HG02610 (cell line): ENCODE measurements around the gene COIL.
A peak's percentile ranks its signal among the peaks of the same experiment; 100 is the strongest.
"Not testable (repeated sequence)": the region's sequence is repeated elsewhere in the genome, so short reads cannot be mapped to it uniquely, and the experiment has no call there.

Source experiments
- ATAC-seq: cut with Tn5 transposase; IDR thresholded peaks from one replicate; pipeline ENCODE4 v1.9.1; 2021; ENCODE audit warnings: mild to moderate bottlenecking, moderate library complexity; ENCODE audit not compliant: unreplicated experiment

COIL gene

DNA sequence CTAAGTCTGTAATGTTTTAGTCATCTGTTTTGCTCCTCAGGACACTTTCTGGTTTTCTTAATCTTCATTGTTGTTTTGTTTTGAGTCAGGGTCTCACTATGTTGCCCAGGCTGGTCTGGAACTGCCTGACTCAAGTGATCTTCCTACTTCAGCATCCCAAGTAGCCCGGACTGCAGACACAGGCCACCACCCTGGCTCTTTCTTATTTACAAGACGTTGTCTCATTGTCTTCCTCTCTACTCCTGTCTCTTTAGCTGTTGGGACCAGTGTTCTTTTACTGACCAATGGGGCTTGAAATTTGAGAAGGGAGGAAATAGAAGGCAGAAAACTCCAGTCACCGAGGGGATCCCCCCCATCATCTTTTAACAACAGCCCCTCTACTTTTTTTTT, 18.2 kb upstream of the COIL start:
- ATAC-seq, result no peak

DNA sequence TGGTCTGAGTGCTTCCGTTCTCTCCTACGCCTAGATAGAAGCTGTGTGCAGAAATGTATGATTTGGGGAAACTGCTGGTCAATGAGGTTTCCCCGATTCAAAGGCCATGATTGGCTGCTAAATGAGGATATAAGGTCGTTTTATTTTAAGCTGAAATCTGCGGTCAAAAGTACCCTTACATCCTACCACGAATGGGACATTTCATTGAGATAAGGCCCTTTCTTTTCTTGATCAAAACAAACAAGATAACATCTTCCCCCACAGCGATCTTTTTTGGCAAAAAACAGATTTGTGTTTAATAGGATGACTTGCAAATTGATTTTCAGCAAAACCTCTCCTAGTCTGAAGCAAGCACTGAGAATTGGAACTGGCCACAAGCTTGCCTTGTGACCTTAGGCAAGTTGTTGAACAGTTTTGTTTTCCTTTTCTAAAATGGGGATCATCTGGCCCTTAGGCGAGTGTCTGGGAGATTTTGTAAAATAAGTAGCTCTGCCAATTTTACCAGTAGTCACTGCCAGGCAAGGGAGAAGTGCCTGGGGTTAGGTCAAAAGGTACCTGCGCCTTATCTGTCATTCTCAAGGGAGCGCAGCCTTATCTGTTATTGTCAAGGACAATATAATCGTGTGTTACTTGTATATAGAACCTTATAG, 17.7 kb upstream of the COIL start:
- peak; percentile 15 for ATAC-seq

DNA sequence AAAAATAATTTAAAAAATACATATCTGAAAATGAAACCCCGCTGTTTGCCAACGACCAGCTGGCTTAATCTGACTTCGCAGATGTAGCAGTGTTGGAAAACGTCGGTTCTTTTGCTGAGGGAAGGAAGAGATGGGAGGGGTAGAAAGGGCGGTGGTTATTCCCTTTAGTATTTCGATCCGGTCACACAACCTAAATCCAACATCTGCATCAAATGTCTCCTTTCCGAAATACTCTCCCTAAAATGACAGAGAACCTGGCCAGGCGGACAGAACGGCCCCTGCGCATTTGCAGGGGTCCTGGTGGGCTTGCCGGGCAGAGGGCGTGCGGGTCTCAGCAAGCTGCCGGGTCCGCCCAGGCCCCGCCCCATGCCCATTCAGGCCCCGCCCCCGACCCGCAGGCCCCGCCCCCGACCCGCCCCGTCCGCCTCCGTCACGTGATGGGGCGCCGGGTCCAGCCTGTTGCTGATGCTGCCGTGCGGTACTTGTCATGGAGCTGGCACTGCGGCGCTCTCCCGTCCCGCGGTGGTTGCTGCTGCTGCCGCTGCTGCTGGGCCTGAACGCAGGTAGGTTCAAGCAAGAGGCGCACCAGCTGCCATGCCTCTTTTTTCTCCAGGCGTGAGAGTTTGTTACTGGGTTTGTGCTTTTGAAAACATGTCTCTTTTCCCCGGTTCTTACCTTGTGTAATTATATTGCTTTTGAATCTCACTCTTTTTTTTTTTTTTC, 17.0 kb upstream of the COIL start, which contains the start of gene SCPEP1:
TSS of gene SCPEP1 (plus strand) at position 459 of the 723 bp plus-strand sequence. CDS start at position 488, 29 bp downstream.
- ATAC-seq, result peak; percentile 74

DNA sequence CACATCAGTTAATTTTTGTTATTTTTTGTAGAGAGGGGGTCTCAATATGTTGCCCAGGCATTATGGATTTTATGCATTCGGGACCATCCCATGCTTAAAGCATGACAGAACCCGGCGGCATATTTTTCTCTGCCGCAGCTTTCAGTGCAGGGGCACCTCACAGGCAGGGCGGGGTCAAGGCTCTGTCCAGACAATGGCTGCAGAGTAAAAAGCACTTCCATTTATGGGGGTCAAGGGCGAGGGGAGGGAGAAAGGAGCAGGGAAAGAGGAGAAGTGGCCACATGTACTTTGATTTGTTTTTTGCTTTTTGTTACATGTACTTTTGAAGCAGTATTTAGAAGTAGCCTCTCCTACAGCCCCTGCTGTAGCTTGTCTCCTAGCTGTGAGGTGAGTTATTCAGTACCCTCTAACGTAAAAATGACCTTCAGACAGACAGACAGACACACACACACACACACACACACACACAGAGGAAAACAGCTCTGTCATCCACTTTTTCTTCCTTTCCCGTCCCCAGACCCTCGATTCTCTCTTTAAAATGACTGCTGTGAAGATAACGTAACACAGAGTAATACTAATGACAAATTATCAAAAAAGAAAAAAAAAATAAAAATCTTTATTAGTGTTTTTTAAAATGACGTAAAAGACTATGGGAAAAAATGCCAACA, 16.2 kb upstream of the COIL start:
- ATAC-seq, result no peak

DNA sequence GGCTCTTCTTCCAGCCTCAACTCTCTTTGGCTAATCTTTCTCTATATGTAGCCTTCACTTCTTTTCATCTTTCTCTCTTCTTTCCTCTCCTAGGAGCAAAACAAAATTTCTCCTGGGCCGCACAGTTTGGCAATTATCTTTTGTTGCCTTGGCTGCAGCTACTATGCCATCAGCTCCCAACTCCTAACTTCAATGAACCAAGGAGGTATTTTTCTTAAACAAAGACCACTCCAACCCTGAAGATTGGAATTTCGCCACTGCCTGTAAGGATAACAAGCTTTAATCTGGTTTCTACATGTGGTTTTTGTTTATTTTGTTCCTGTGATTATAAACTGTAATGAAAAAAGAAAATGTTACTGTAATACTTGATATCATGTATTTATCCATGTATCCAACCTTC, 14.8 kb upstream of the COIL start:
- ATAC-seq, result no peak

DNA sequence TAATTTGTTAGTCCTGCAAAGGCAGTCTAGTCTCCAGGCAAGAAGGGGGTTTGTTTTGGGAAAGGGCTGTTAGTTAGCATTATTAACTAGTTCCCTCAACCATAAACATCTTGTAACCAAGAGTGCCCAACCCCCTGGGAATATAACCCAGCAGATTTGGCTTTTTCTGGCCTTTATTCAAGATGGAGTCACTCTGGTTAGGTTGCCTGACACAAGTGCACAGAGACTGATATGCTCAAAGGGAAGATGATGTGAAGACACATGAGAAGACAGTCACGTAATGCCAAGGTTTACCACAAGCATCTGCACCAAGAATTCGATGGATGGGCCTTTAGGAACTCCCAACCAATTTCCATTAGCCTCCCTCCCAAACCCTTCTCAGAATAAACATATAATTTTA, 13.2 kb upstream of the COIL start:
- no peak for ATAC-seq

DNA sequence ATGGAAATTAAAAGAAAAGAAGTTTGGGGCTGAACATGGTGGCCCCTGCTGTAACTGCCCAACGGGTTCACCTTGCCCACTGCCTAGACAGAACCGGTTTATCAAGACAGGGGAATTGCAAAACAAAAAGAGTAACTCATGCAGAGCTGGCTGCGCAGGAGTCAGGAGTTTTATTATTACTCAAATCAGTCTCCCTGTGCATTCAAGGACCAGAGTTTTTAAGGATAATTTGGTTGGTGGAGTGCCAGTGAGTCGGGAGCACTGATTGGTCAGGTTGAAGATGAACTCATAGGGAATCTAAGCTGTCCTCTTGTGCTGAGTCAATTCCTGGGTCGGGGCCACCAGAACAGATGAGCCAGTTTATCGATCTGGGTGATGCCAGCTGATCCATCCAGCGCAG, 12.7 kb upstream of the COIL start:
- no peak for ATAC-seq

DNA sequence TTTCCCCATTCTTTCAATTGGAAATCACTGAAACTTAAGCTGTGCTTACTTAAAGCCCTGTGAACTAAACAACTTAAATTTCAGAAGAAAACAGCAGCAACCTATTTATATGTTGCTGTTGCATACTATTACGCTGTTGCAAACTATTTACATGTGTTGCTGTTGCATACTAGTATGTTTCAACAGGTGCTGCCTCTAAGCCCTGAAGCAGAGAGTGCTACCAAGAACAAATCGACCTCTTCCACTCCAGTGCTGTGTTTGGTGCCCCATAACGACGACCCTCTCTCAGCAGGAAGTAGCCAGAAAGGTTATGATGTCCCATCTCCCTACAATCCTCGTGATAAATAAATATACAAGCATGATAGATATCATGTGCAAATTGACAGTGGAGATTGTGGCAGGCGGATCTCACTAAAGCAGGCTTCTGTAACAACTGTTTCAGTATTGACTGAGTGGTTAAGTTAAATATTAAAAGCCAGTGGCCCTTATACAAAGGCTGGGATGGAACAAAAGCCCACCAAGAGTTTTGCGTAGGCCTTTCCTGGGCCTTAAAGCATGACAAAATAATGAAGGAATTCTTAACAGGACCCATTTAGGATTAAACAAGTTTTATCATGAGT, 11.4 kb upstream of the COIL start:
- ATAC-seq, result no peak

DNA sequence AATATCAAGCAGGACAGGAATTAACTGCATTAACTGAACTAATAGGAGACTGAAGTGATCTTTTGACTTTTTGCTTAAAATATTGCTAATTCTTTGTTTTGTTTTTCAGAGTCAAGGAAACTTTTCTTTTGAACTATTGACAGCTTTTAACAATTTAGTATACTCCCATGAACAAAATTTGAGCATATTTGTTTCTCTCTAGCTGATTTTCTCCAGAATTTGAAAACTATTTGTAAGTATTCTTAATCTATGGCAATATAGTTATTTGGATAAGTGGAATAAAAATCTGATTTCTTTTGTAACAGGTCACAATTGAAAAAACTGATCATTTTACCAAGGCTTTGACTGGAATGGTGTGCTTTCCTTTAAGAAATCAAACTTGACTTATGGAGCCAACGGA, 10.1 kb upstream of the COIL start:
- no peak for ATAC-seq

DNA sequence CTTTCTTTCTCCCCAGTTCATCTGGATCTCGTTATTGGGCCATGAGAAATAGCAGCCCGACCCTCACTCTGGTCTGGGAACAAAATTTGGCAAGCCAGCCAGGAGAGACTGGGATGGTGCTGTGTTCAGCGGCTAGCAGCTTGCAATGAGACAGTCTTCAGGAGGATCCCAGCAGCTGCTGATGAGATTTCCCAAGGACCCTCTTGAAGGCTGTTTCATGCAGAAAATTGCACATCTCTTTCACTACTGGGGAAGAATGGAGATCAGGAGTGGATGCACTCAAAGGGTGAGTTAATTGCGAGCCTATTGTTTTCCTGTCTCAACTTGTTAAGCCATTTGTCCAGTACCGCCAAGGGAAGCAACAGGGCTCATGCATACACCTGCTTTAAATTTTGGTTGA, 5.5 kb upstream of the COIL start:
- no peak for ATAC-seq

DNA sequence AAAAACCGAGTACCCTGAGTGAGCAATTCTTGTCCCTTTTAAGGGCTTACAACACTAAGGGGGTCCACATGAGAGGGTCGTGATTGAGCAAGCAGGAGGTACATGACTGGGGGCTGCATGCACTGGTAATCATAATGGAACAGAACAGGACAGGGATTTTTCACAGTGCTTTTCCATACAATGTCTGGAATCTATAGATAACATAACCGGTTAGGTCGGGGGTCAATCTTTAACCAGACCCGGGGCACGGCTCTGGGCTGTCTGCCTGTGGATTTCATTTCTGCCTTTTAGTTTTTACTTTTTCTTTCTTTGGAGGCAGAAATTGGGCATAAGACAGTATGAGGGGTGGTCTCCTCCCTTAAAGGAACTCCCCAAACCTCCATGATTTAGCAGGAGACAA, 4.8 kb upstream of the COIL start:
- not testable (repeated sequence) for ATAC-seq

DNA sequence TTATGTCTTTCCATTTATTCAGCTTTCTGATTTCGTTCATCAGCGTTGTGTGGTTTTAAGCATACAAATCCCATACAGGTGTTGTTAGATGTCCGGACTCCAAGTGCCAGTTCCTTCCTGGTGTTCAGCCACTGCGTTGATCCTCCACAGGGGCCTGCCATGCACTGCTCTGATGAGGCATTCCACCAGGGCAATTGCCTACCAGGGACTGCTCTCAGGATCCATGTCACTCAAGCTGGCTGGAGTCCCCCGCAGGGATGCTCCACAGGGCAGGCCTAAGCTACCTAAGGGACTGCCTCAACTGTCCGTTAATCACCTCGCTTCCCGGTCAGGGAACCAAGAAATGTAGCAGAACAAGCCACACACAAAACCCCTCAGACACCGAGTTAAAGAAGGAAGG, 4.4 kb upstream of the COIL start:
- not testable (repeated sequence) for ATAC-seq

DNA sequence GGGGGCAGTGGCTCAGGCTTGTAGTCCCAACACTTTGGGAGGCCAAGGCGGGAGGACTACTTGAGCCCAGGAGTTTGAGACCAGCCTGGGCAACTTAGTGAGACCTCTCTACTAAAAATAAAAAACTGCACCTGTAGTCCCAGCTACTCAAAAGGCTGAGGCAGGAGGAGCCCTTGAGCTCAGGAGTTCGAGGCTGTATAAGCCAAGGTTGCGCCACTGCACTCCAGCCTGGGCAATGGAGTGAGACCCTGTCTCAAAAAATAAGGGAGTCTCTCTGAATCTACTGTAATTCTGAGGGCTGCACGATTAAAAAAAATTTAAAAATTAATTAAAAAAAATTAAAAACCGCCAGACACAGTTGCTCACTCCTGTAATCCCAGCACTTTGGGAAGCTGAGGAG, 3.9 kb downstream of the COIL start:
- no peak for ATAC-seq

DNA sequence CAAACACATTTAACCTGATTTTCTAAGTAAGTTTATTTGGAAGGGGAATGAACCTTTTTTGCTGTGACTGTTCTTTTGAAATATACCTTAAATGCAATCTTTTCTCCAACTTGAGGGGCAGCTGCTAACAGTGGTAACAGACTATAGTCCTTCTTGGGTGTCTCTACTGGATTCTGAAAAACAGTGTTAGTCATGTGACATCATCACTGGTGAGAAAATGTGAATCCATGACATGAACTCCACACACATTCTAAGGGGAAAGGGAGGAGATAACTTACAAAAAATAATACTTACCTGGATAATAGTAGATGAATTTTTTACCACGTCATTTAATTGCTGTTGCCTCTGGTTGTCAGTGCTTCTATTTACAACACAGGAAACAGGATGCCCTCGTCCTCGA, 11.3 kb downstream of the COIL start:
- ATAC-seq, result no peak

DNA sequence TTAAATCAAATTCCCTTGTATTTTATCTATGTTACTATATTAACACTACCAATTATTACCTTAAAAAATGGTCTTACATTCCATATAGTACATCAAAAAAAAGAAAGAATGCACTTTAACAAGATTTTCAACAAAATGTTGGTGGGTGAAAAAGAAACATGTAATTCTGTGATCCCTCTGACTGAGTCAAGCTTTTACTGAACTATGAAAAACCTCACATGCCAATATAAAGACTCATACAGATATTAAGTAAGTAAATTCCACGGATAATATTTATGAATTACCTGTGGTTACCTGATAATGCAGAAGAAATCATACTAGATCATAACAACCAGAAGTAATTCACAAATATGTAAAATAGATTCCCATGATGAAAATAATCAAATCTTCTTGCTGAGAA, 12.4 kb downstream of the COIL start:
- ATAC-seq, result no peak

DNA sequence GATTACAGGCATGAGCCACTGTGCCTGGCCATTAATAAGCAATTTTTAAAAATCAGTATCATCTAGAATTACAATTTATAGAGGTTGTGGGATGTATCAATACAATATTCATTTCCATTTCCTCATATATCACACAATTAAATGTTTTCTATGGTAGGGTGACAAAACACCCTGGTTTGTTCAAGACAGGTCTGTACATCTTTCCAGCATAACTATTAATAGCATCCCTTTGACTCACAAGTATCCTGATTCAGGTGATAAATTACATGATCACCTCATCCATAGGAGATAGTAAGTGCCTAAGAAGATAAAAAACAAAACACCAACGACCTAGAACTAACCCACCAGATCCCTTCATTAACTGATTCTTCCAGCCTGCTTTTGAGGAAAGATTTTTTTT, 13.1 kb downstream of the COIL start:
- no peak for ATAC-seq

DNA sequence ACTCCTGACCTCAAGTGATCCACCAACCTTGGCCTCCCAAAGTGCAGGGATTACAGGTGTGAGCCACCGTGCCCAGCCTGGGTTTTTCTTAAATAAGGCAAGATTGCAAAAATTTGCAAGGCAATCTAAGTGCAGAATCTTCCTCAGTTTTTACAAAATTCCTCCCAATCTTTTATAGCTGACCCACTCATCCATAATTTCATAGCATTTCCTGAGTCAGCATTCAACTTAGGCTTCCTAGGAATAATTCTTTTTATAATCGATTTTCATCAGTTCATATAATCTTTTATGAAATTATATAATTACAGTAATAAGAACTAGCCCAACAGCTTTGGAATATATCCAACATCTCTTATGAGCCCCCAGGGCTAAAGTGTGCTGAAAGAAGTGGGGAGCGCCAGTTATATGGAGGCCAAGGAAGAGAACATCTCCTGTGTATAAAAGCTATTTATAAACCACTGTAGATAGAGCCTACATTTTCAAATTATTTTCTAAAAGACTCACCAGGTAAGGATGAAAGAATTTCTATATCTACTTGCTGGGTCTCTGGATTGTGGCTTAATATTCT, 14.8 kb downstream of the COIL start:
- no peak for ATAC-seq

DNA sequence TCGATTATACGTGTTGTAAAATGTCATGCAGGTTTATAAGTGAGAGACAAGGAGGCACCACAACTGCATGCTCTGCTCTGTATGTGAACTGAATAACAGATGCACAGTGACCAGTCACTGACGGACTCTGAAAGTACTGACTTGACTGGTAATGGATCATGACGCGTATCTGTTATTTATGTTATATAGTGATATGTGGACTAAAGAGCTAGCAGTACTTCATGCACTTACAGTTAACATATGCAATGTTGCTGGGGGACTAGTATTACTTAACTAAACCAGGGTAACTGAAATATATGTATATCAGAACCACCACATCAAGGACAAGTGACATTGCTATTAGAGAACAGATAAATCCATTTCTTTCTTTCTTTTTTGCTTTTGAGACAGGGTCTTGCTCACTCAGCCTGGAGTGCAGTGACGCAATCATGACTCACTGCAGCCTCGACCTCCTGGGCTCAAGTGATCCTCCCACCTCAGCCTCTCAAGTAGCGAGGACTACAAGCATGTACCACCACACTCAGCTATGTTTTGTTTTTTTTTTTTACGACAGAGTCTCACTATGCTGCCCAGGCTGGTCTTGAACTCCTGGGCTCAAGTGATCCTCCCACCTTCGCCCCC, 17.2 kb downstream of the COIL start:
- no peak for ATAC-seq

DNA sequence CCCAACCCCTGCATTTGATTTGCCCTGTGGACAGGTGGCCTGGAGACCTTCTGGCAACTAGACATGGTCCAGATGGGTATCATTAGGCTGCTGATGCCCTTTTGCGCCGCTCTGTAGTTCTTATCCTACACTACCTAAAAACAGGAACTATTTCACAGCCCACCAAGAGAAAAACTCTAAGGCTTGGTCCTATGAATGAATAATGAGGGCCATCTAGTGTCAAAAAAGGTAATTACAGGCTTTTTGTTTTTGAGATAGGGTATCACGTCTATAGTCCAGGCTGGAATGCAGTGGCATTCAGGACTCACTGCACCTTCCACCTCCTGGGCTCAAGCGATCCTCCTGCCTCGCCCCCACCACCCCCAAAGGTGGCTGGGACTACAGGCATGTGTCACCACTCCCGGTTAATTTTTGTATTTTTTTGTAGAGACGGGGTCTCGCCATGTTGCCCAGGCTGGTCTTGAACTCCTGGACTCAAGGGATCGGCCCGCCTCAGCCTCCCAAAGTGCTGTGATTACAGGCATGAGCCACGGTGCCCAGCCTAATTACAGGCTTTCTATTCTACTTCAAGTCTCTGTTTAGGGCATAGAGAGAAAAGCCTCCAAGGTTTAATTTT, 20.9 kb downstream of the COIL start:
- peak; percentile 59 for ATAC-seq

DNA sequence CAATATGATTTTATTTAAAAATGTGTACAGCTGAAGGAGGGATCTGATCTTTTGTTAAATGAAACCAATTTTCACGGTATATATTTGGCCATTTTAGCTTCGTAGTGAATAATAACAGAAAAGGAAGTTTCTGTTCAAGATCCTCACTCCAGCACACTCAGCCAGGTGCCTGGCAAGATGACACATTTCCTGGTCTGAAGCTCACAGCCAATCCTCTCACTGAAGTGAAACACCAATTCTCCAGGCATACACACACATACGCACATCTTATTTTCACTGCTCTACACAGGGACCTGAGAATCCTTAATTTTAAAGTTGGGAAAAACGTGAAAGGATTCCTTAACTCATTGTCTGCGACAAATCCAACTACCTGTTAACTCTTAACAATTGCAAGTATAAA, 22.6 kb downstream of the COIL start:
- ATAC-seq, result not testable (repeated sequence)

DNA sequence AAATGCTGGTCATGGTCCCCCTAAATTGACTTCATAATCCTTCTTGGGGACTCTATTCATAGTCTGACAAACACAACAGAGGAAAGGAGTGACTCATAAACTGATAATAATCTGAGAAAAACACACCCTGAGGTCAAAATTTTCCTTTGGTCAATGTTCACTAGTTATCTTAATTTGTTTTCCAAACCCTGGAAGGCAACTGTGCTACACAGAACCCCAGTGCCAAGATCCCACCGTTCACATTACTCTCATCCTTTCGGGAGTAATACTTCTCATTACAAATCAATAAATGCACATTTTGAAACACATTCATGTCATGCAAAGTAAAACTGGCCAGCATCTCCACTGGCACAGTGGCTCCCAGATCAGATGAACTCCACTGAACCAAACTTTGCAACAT, 23.2 kb downstream of the COIL start:
- ATAC-seq, result no peak
